Measurements from ENCODE around the gene MBOAT2.
"Not testable (repeated sequence)": the region's sequence is repeated elsewhere in the genome, so short reads cannot be mapped to it uniquely, and the experiment has no call there.

The MBOAT2 gene

DNA sequence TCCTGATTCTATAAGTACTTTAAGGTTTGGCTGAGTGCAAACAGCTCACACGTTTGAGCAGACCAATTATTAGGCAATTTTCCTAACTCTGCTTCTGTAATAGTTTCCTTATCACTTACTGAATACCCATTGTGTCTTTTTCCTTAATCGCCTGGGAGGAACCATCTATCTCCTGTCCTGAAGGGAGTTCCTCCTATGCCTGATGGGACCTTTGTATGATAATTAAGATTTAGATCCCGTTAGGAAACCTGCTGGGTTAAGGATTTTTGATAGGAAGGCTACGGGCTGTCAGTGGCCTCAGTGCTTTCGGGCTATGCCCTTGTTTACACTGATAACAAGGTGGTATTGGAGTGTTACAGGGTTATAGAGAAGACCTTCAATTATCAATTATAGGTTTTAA, 106.8 kb downstream of the MBOAT2 start:
- H3K4me2 ChIP-seq (ENCODE audit: low read length); H3F3A ChIP-seq (ENCODE audit: control insufficient read depth, insufficient read depth); H3K4me3 ChIP-seq (ENCODE audit: low read length); H3K79me2 ChIP-seq (ENCODE audit: control insufficient read depth, low read length); H3K27ac ChIP-seq (ENCODE audit: low read depth, low read length); H3K9me2 ChIP-seq (replicated peaks; ENCODE audit: control insufficient read depth, low read length); H3K36me3 ChIP-seq (ENCODE audit: control insufficient read depth, low read length); H4K20me1 ChIP-seq (ENCODE audit: control insufficient read depth, insufficient read depth, low read depth, low read length); H3K9me3 ChIP-seq (ENCODE audit: control insufficient read depth, insufficient read depth, low read length); H3K27me3 ChIP-seq (ENCODE audit: control insufficient read depth, low read length): not testable (repeated sequence)
- H3K4me1 ChIP-seq (ENCODE audit: control insufficient read depth, low read length), result peaks cover 10% of the 10 kb centered on the region

DNA sequence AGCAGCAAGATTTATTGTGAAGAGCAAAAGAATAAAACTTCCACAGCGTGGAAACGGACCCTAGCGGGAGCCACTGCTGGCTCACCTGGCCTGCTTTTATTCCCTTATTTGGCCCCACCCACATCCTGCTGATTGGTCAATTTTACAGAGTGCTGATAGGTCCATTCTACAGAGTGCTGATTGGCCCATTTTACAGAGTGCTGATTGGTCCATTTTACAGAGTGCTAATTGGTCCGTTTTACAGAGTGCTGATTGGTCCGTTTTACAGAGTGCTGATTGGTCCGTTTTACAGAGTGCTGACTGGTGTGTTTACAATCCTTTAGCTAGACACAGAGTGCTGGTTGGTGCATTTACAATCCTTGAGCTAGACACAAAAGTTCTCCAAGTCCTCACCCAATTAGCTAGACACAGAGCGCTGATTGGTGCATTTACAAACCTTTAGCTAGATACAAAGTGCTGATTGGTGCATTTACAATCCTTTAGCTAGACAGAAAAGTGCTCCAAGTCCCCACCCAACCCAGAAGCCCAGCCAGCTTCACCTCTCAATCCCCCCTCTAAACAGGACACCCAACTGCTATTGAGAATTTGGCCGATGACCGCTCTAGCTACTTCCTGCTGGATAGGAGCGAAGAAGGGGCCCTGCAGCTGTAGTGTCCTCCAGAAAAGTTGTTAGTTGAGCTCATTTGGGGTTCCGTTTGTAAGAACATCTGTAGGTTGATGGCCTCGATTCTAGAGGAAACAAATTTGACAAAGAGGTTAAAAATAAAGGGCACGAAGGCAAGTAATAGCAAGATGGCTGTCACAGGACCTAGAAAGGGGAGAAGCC, 108.2 kb downstream of the MBOAT2 start:
- not testable (repeated sequence) for H3K79me2 ChIP-seq (ENCODE audit: control insufficient read depth, low read length); H3F3A ChIP-seq (ENCODE audit: control insufficient read depth, insufficient read depth); H3K4me2 ChIP-seq (ENCODE audit: low read length); H3K9me2 ChIP-seq (replicated peaks; ENCODE audit: control insufficient read depth, low read length); H3K27ac ChIP-seq (ENCODE audit: low read depth, low read length); H4K20me1 ChIP-seq (ENCODE audit: control insufficient read depth, insufficient read depth, low read depth, low read length); H3K4me3 ChIP-seq (ENCODE audit: low read length); H3K27me3 ChIP-seq (ENCODE audit: control insufficient read depth, low read length); H3K36me3 ChIP-seq (ENCODE audit: control insufficient read depth, low read length); H3K9me3 ChIP-seq (ENCODE audit: control insufficient read depth, insufficient read depth, low read length)
- H3K4me1 ChIP-seq (ENCODE audit: control insufficient read depth, low read length), result peaks cover 10% of the 10 kb centered on the region

DNA sequence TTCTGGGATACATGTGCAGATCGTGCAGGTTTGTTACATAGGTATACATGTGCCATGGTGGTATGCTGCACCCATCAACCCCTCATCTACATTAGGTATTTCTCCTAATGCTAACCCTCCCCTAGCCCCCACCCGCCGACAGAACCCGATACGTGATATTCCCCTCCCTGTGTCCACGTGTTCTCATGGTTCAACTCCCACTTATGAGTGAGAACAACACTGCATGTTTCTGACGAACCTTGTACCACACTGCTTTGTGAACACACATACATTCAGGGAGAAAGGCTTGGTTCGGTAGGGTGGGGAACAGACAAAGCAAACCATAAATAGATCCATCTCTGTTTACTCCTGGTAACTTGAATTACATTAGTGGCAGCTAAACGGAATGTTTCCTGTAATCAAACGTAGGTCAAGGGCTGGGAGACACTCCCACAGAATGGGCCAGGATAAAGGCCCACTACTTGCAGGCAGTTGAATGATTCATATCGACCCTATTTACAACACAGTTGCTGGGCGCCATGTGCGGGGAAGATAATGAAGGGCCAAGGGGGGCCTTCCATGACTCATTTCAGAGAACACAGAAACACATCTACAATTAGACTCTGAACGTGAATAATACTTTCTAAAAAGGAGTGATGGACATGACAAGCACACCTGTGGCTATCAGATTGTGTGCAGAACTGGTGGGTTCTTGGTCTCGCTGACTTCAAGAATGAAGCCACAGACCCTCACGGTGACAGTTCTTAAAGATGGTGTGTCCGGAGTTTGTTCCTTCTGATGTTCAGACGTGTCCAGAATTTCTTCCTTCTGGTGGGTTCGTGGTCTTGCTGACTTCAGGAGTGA, 109.3 kb downstream of the MBOAT2 start:
- no peaks in the 10 kb centered on the region for H3K27me3 ChIP-seq (ENCODE audit: control insufficient read depth, low read length)
- no peaks in the 10 kb centered on the region for H3F3A ChIP-seq (ENCODE audit: control insufficient read depth, insufficient read depth)
- no peaks in the 10 kb centered on the region for H4K20me1 ChIP-seq (ENCODE audit: control insufficient read depth, insufficient read depth, low read depth, low read length)
- H3K9me3 ChIP-seq (ENCODE audit: control insufficient read depth, insufficient read depth, low read length), result no peaks in the 10 kb centered on the region; the same call in 1 of the 2 replicates
- no peak overlapping the region for H3K4me3 ChIP-seq (ENCODE audit: low read length)
- H3K79me2 ChIP-seq (ENCODE audit: control insufficient read depth, low read length), result no peaks in the 10 kb centered on the region
- H3K27ac ChIP-seq (ENCODE audit: low read depth, low read length), result no peak overlapping the region
- H3K4me2 ChIP-seq (ENCODE audit: low read length), result no peak overlapping the region
- H3K4me1 ChIP-seq (ENCODE audit: control insufficient read depth, low read length), result peaks cover 17% of the 10 kb centered on the region
- no peaks in the 10 kb centered on the region for H3K9me2 ChIP-seq (replicated peaks; ENCODE audit: control insufficient read depth, low read length)
- TF ChIP-seq EZH2phosphoT487 (IDR thresholded peaks at IDR 0.05; ENCODE audit: borderline replicate concordance, low read length), result no peak
- H3K36me3 ChIP-seq (ENCODE audit: control insufficient read depth, low read length), result peaks cover 3% of the 10 kb centered on the region; the same call in 1 of the 2 replicates

DNA sequence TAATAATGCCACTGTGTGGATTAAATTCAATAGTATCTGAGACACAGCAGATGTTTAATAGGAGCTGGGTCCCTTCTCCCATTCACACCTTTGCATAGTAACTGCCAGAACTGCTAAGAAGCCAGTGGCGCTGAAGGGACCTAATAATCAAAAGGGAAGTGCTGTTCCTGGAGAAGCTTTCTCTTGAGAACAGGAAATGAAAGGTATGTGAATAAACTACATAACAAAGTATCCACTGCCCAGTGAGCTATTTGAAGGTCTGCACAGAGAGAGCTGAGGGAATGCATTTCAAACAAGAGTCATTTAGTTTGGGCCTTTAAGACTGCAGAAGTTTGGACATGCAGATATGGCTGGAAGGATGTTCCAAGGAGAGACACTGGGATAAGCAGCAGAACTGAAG, 110.0 kb downstream of the MBOAT2 start:
- Histone ChIP-seq H3K27ac (ENCODE audit: low read depth, low read length) (no peak overlapping the region), H3K4me2 (ENCODE audit: low read length) (no peak overlapping the region)
- TF ChIP-seq, protein P1, sequence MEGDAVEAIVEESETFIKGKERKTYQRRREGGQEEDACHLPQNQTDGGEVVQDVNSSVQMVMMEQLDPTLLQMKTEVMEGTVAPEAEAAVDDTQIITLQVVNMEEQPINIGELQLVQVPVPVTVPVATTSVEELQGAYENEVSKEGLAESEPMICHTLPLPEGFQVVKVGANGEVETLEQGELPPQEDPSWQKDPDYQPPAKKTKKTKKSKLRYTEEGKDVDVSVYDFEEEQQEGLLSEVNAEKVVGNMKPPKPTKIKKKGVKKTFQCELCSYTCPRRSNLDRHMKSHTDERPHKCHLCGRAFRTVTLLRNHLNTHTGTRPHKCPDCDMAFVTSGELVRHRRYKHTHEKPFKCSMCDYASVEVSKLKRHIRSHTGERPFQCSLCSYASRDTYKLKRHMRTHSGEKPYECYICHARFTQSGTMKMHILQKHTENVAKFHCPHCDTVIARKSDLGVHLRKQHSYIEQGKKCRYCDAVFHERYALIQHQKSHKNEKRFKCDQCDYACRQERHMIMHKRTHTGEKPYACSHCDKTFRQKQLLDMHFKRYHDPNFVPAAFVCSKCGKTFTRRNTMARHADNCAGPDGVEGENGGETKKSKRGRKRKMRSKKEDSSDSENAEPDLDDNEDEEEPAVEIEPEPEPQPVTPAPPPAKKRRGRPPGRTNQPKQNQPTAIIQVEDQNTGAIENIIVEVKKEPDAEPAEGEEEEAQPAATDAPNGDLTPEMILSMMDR (IDR thresholded peaks at IDR 0.05; ENCODE audit: low read depth, low read length, poor library complexity, severe bottlenecking), result no peak
- no peak for TF ChIP-seq EZH2phosphoT487 (IDR thresholded peaks at IDR 0.05; ENCODE audit: borderline replicate concordance, low read length)

More for the DNA sequence above, 110.0 kb downstream of the MBOAT2 start:
- H3F3A ChIP-seq (ENCODE audit: control insufficient read depth, insufficient read depth), result no peaks in the 10 kb centered on the region
- no peak overlapping the region for H3K4me3 ChIP-seq (ENCODE audit: low read length)
- no peaks in the 10 kb centered on the region for H3K27me3 ChIP-seq (ENCODE audit: control insufficient read depth, low read length)
- H3K9me3 ChIP-seq (ENCODE audit: control insufficient read depth, insufficient read depth, low read length), result no peaks in the 10 kb centered on the region; the same call in 1 of the 2 replicates
- no peaks in the 10 kb centered on the region for H3K79me2 ChIP-seq (ENCODE audit: control insufficient read depth, low read length)
- no peaks in the 10 kb centered on the region for H4K20me1 ChIP-seq (ENCODE audit: control insufficient read depth, insufficient read depth, low read depth, low read length)
- H3K4me1 ChIP-seq (ENCODE audit: control insufficient read depth, low read length), result peaks cover 20% of the 10 kb centered on the region
- H3K36me3 ChIP-seq (ENCODE audit: control insufficient read depth, low read length), result peaks cover 3% of the 10 kb centered on the region; the same call in 1 of the 2 replicates
- H3K9me2 ChIP-seq (replicated peaks; ENCODE audit: control insufficient read depth, low read length), result no peaks in the 10 kb centered on the region
